IPS-NIHi11 (cell line): ENCODE data around the gene SDHAF1.

Experiments used
- DNase-seq: peaks from one replicate; pipeline ENCODE4 v3.0.0; 2012; ENCODE audit warnings: mixed read lengths, low spot score

Gene SDHAF1

DNA sequence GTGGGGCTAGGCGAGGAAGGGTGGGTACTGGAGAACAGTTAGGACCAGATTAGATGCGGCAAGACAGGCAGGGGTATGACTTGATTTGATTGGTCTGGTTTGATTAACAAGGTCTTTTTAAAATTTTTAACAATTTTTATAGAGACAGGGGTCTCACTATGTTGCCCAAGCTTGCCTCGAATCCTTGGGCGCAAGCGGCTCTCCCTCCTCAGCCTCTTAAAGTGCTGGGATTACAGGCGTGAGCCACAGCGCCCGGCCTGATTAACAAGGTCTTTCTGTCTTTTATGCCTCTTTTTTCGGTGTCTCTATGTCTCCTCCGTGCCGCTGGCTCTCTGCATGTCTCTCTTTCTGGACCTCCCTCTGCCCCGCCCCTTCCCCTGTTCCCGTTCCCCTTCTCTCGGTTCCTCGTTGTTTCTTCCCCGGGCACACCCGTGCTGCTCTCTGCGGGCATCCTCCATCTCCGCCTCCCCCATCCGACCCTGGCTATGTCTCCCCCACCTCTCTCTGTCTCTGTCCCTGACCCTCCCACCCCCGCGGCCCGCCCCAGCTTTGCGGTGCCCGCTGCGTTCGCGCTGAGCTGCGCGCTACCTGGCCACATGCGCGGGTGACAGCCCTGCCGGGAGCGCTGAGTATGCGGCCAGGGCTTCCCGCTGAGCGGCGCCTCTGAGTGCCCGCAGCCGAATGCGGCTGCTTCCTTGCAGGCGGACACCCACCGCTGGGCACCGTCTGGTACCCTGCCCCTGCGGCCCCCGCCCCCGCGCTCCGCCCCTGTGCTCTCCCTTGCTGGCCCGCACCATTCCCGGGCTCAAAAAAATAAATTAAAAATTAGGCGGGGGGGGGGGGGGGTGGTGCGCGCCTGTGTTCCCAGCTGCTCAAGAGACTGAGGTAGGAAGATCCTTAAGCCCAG, 8.1 kb upstream of the SDHAF1 start:
- DNase-seq: peak; percentile 70

DNA sequence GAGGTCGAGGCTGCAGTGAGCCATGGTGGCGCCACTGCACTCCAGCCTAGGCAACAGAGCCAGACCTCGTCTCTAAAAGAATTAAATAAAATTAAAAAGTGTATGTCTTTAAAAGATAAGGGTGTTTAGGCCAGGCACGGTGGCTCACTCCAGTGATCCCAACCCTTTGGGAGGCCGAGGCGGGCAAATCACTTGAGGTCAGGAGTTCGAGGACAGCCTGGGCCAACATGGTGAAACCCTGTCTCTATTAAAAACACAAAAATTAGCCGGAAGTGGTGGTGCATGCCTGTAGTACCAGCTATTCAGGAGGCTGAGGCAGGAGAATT, 7.5 kb upstream of the SDHAF1 start:
- no peak for DNase-seq

DNA sequence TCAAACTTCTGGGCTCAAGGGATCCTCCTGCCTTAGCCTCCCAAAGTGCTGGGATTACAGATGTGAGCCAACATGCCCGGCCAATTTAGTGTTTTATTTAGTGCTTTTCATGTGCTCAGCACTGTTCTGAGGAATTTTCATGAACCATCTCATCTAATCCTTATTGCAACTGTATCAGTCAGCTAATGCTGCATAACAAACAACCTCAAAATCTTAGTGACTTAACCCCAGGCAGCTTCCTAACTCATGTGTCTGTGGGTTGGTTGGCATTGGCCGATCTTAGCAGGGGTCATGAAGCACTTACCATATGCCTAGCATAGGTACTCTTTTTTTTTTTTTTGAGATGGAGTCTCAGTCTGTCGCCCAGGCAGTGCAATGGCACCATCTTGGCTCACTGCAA, 6.2 kb upstream of the SDHAF1 start:
- no peak for DNase-seq

DNA sequence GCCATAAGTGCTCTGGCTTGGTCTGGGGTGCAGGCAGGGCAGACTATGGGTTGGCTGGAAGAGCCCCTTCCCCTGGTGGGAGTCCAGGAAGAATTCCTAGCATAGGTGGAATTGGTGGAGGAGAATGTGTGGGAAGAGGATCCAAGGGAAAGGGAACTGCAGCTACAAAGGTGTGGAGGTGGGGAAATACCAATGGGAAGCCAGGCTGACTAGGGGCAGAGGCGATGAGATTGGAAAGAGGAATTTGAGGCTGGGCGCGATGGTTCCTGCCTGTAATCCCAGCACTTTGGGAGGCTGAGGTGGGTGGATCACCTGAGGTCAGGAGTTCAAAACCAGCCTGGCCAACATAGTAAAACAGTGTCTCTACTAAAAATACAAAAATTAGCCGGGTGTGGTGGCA, 4.8 kb upstream of the SDHAF1 start:
- DNase-seq: no peak

DNA sequence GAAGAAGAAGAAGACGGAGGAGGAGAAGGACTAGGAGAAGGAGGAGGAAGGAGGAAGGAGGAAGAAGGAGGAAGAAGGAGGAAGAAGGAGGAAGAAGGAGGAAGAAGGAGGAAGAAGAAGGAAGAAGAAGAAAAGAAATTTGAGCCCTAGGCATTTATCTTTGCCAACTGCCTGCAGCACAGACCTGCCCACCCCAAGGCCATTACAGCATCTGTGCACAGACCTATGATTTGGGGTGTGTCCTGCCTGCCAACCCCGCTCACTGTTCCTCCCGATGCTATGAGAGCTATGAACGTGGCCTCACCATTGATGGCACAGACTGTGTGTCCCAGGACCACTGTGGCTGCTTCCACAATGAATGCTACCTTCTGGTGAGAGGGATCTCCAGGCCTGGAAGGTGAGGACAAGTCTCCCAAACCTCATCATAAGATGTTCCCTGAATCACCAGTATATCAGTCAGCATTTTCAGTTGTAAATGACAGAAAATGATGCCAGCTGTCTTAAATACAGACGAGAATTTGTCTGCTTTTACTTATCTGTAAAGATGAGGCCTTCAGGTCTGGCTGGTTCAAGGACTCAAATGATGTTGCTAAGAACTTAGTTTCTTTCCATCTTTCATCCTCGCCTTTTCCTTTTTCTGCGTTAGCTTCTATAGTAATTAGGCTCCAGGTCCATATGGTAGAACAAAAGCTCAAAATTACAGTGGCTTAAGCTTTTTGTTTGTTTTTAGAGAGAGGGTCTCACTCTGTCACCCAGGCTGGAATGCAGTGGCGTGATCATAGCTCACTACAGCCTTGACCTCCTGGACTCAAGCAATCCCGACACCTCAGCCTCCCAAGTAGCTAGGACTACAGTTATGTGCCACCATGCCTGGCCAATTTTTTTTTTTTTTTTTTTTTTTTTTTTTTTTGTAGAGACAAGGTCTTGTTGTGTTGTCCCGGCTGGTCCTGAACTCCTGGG, 3.9 kb upstream of the SDHAF1 start:
- DNase-seq: no peak

DNA sequence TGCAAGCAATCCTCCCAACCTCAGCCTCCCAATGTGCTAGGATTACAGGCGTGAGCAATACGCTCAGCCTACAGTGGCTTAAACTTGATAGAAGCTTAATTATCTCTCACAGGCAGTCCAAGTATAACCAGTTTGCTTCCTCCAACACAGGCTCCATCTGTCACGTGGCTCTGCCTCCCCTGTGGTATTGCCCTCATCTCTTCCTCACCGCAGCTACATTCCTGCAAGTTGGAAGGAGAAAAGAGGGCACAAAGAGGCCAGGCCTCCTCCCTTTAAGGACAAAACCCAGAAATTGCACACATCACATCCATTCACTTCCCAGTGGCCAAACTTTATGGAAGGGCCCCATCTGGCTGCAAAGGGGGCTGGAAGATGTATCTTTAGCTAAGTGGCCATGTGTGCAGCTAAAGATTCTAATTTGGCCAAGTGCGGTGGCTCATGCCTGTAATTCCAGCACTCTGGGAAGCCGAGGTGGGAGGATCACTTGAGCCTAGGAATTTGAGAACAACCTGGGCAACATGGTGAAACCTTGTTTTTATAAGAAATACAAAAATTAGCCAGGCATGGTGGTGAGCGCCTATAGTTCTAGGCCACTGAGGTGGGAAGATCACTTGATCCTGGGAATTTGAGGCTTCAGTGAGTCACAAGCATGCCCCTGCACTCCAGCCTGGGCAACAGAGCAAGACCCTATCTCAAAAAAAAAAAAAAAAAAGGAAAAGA, 3.1 kb upstream of the SDHAF1 start:
- DNase-seq: no peak

DNA sequence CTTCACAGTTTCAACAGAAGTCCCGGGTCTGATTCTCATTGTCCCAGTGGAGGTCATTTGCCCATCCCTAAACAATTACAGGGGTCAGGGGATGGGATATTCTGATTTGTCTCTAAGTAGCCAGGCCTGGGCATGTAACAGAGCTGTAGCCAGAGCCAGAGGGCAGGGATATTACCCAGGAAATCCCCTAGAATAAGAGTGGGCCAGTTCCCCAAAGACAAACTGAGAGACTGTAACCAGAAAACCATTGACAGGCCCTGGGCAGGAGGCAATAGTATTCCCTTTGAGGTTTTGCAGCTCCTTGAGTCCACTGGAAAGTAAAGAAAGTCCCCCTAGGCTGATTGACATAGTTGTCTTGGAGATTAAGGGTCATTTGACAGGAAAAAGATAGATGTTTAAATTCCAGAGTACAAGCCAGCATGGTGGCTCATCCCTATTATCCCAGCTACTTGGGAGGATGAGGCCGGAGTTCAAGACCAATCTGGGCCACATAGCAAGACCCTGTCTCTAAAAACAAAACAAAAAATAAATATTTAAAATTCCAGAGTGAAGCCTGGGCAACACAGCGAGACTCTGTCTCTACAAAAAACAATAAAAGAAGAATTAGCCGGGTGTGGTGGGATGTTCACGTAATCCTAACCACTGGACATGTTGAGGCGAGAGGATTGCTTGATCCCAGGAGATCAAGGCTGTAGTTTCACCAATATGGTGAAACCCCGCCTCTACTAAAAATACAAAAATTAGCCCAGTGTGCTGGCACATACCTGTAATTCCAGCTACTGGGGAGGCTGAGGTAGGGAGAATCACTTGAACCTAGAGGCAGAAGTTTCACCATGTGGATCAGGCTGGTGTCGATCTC, 1.9 kb upstream of the SDHAF1 start:
- no peak for DNase-seq

DNA sequence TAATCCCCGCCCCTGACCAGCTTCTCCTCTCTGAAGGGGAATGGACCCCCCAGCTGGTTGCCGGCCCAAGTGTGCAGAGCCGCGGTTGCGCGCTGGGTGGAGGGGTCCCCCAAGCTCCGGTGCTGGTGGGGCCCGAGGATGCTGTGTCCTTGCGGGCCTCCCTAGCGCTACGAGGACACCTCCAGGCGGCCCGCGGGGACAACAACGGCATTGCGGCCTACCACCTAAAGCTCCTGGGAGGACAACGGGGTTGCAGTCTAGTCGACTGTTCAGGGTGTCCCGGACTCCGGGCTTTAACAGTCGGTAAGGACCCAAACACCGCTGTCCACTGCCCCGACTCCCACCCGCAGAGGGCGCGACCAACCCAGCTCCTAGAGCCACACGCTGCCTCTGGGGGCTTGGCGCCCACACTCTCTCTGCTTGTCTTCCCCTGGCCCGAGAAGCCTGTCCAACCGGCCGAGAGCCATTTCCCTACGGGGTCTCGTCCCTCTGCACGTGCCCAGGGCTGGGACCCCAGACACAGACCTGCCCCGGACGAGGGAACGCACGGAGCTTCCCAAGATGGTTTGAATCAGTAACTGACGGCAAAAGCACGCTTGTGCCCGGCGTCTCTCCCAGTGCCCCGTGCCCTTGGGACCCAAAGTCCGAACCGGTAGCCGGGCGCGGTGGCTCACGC, 927 bp upstream of the SDHAF1 start:
- DNase-seq: peak; percentile 59

DNA sequence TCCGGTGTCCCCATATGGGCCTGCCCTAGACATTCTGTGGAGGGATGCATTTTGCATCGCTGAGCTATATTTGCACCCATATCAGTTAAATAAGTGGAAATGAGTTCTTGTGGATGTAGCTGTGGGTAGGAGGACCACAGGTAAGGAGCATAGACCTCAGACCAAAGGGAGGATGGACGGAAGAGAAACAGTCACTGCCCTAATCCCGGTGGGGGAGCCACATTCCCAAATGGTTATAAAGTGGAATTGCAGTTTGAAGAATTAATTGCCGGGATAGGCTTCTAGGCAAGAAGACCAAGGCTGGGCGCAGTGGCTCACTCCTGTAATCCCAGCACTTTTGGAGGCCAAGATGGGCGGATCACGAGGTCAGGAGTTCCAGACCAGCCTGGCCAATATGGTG, 1.8 kb downstream of the SDHAF1 start:
- no peak for DNase-seq

DNA sequence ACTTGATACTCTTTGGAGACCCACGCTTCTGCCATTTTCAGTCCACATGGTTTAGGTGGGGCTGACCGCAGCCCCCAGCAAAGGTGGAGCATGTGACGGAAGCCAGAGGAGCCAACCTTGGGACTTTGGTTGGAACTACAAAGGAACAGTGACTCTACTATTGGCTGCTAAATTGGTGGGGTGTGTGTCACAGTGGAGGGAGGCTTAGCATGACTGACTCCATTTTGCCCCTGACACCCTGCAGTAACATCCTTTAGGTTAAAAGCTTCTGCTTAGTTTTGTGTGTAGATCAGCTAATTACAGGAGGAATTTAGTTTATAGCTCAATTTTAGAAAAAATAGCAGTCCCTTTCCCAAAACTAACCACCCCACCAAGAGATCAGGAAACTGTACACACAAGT, 6.6 kb downstream of the SDHAF1 start:
- no peak for DNase-seq

DNA sequence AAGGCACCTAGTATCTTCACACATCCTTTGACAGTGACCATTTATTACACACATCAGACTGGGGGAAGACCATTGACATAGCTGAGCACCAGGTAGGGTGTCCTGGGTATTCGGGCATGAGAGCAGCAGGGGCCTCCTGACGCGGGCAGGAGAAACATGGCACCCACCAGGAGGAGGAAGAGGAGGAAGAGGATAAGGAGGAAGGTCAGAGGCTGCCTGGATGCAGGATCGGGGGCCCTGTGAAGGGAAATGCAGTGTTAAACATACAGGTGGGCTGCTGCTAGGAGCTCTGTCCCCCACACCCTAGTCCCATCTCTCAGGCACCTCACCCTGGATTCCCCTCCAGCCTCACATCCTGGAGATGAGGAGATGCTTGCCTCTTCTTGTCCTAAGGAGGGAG, 8.3 kb downstream of the SDHAF1 start:
- no peak for DNase-seq

DNA sequence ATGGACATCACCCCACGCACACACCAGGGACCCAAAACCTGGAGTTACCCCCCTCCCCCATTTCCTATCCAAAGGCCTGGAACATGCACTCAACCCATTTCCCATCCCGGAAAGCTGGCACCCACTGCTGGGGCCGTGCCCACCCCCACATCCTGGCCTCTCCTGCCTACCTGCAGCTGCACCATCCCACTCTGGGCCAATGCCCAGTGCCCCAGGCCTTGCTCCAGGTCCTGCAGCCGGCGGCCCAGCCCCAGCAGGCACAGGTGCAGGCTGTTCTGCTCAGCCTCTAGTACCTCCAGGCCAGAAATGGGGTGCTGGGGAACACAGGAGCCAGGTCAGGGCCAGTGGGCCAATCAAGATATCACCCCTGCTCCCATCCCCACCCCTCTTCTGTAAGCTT, 12.0 kb downstream of the SDHAF1 start:
- DNase-seq: no peak

DNA sequence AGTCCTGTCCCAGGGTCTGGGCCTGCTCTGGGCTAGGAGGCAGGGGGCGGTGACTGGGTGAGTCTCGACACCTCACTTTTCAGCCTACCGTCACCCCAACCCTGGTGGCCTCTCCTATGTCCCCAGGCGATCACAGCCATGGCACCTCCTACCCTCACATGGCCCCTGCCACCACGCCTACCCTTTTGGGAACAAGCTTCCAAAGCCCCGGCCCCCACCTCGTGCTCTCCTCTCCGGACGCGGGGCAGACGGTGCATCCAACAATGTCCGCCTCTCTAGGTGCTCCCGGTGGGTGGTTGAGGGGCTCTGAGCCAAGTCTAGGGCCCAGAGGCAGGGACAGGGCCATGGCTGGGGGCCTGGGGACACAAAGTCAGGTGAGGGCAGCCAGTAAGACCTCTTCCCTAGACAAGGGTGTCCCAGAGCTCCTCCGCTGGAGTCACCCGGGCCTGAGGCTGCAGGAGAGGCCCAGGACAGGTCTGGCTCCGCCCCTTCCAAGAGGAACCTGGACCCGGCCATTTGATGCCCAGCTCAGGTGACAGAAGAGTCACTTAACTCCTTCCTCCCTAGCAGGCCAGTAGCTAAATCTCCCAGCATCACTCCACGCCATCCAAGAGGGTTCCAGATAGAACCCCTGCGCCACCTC, 13.5 kb downstream of the SDHAF1 start, which contains the start of gene SYNE4:
Gene SYNE4, minus strand, starts transcription at position 478 of the 643 bp plus-strand sequence. Its CDS starts 132 bp downstream, at position 346.
- peak; percentile 90 for DNase-seq

DNA sequence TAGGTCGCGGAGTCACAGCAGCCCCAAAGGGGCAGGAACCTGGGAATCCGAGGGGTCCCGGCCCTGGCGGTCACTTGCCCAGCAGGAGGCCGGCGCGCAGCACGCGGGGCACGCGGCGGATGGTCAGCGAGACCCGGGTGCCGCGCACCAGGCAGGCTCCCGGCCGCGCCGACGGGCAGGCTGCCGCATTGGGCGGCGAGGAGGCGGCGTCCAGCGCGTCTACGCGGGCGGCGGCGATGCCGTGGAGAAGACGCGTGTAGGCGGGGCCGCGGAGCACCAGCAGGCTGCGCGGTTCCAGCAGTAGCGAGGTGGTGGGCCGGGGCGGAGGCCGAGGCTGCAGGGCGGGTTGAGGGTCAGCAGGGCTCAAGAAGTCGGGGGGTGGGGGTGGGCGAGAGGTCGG, 14.2 kb downstream of the SDHAF1 start:
- DNase-seq: peak; percentile 78

DNA sequence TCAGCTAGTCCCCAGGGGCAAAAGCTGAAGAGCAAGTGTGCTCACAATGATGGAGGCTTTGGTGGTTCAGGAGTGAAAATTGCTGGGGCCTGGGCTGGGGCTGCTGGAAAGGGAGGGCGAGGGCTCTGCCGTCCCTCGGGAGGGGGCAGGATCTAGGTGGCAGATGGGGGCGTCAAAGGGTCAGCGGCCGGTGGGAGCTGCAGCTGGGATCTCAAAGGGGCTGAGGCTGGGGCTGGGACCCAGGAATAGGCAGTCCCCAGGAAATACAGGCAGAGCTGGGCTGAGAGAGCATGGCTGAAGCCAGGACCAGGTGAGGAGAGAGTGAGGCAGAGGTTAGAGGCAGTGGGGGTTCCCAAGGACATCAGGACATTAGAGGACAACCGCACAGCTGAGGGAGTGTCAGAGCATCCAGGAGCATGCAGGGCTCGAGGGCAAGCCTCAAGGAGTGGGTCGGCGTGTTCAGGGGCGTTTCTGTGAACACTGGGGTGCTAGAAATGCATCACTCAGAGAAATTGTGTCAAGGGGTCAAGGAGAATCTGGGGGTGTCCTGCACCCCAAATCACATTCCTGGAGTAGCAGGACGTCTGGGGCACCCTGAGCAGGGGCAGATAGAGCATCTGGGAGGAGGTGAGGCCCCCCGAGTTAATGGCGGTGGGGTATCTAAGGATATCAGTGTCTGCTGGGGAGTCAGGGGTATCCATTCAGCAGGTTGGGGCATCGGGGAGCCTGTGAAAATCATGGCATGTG, 14.8 kb downstream of the SDHAF1 start:
- no peak for DNase-seq

DNA sequence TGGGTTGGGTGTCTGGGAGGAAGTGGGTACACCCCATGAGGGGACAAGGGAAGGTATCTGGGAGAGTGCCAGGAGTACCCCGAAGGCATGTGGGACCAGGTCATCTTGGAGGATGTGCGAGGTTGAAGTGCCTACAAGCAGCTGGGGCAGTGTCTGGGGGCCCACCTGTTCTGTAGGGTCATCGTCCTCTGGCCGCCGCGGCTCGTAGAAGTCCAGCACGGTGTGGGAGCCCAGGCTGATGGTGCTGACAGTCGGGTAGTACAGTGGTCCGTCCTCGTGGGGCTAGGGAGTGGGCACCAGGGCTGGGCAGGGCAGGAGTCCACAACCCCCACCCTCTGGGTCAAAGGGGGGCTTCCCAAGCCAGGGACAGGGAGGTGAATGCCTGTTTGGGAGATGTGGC, 15.4 kb downstream of the SDHAF1 start:
- no peak for DNase-seq

DNA sequence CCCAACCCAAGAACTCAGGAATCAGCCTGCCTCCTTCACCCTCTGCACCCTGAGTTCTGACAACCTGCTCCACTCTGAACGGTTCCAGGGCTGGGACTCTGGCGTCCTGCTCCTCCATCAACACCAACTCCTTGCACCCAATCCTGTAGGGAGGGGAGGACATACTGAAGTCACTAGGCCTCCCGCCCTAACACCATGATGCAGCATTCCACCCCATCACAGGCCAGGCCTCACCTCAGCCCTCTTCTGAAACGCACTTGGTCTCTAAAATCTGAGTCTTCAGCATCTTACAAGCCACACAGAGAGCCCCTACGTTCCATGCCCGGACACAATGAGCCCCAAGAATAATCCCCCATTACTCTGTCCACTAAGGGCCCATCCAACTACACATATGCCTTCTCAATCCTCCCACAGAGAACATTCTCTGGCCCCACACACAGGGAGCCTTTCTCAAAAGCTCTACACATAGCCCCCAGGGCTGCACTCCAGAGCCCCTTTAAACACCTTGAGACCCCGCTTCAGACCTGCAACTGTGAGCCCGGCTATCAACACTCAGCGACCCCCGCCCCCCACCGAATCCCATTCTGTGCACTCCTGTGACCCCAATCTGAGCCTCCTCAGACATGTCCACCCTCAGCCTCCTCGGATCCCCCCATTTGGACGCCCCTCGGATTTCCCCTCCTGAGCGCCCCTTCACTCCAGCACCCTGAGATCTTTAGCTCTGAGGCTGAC, 18.5 kb downstream of the SDHAF1 start:
- DNase-seq: no peak

DNA sequence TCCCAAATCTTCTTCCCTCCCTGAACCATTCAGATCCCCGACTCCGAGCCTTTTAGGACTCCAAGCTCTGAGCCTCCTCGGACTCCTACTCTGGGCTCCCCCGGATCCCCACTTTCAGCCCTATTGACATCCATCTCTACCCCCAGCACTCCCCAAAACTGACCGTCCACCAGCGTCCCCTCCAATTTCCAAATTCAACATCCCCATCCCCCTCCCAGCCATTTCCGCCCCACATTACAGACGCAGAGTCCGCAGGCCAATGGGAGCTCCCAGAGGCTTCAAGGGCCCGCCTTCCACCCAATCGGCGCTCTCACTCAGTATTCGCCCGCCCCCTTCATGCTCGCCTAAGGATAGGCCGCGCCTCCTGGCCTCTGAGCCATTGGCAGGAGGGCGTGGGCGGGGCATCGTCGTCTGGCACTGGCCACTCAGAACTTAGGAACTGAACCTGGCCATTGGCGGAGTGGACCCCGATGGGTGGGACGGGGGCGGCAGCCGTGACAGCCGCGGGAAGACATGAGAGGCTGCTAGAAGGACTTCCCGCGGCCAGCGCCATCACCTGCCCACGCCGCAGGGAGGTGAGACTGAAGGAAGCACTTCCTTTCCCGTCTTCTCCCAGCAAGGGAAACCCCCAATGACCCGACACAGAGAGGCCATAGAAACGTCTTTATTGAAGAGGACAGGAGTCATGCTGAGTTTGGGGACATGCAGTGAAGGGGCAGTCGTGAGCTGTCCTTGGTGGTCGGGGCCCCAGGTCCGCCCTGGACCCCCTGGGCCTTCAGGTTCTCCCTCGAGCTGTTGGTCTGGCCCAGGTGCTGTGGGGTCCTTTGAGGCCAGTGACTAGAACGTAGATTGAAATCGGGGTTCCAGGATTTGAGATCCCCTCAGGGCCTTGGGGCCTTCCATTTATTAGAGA, 19.3 kb downstream of the SDHAF1 start, which contains the start of gene ALKBH6:
Gene ALKBH6, minus strand, starts transcription at position 202 of the 913 bp plus-strand sequence. CDS start 816 bp downstream, outside the sequence.
- peak; percentile 100 for DNase-seq
